ENCODE data around the gene ACSF3.

The ACSF3 gene

DNA sequence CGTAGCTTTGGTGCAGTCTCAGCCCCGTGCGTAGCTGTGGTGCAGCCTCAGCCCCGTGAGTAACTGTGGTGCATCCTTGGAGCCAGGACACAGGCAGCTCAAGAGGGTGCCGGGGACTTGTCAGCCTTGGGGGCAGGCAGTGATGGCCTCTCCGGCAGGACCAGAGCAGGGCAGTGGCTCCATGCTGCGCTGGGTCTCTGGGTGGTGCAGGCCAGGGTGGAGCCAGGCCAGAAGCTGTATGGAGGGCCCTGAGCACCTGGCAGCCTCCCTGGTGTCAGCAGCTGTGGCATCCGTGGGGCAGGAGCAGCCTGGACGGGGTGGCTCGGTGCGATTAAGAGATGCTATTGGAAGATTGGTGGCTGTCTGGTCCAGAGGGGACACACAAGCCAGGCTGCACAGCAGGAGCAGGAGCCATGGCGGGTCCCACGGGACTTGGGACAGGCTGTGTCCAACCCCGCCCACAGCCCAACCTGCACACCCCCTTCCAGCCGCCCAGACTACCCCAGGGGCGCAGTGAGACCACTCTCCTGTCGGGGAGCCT lies 49.6 kb downstream of the ACSF3 start:
- no peak for ATAC-seq

DNA sequence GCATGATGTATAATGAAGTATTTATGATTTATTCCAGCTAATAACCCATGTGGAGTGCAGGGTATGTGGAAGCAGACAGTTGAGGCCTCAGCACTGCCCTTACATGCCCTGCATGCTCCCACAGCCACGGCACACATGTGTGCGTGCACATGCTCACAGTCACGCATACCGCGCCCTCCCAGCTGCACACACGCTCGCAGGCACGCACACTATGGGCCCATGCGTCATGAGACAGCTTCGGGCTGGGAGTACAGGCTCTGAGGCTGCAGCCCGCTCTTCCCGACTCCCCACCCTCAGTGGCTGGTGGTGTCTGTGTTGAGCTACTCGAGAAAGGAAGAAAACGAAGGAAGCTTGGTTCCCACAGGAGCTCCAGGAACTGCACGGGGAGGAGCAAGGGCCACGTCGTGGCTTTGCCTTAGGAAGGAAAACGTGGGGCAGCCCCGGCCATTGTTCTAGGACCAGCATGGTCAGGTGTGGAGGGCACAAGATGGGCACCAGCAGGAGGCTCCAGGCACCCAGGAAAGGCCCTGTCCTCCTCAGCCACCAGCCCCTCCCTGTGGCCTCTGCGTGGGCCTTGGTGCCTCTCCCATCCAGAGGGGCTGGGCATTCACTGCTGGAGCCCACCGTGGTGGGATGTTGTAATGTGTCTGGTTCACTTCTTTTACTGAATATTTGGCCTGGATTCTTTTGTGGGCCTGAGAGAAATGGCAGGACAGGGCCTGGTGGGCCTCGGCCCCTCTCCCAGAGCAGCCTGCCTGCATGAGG lies 50.4 kb downstream of the ACSF3 start:
- ATAC-seq = no peak
- TF ChIP-seq CSDC2 (CRISPR knock-in tag; IDR thresholded peaks at IDR 0.05) = no peak
- TF ChIP-seq, protein P1, sequence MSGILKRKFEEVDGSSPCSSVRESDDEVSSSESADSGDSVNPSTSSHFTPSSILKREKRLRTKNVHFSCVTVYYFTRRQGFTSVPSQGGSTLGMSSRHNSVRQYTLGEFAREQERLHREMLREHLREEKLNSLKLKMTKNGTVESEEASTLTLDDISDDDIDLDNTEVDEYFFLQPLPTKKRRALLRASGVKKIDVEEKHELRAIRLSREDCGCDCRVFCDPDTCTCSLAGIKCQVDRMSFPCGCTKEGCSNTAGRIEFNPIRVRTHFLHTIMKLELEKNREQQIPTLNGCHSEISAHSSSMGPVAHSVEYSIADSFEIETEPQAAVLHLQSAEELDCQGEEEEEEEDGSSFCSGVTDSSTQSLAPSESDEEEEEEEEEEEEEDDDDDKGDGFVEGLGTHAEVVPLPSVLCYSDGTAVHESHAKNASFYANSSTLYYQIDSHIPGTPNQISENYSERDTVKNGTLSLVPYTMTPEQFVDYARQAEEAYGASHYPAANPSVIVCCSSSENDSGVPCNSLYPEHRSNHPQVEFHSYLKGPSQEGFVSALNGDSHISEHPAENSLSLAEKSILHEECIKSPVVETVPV (CRISPR knock-in tag; IDR thresholded peaks at IDR 0.05) = no peak
- no peak for TF ChIP-seq PPARA (CRISPR knock-in tag; IDR thresholded peaks at IDR 0.05; ENCODE audit: borderline replicate concordance)
- TF ChIP-seq, protein P2, sequence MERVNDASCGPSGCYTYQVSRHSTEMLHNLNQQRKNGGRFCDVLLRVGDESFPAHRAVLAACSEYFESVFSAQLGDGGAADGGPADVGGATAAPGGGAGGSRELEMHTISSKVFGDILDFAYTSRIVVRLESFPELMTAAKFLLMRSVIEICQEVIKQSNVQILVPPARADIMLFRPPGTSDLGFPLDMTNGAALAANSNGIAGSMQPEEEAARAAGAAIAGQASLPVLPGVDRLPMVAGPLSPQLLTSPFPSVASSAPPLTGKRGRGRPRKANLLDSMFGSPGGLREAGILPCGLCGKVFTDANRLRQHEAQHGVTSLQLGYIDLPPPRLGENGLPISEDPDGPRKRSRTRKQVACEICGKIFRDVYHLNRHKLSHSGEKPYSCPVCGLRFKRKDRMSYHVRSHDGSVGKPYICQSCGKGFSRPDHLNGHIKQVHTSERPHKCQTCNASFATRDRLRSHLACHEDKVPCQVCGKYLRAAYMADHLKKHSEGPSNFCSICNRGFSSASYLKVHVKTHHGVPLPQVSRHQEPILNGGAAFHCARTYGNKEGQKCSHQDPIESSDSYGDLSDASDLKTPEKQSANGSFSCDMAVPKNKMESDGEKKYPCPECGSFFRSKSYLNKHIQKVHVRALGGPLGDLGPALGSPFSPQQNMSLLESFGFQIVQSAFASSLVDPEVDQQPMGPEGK (CRISPR knock-in tag; IDR thresholded peaks at IDR 0.05; ENCODE audit: borderline replicate concordance) = no peak
- TF ChIP-seq RARB (CRISPR knock-in tag; IDR thresholded peaks at IDR 0.05) = no peak
- TF ChIP-seq GLIS3 (CRISPR knock-in tag; IDR thresholded peaks at IDR 0.05) = no peak
- TF ChIP-seq ZNF70 (CRISPR knock-in tag; IDR thresholded peaks at IDR 0.05) = no peak
- TF ChIP-seq ZNF8 (CRISPR knock-in tag; IDR thresholded peaks at IDR 0.05) = no peak
- no peak for TF ChIP-seq TOX (CRISPR knock-in tag; IDR thresholded peaks at IDR 0.05; ENCODE audit: borderline replicate concordance)
- no peak for TF ChIP-seq ZC3H10 (CRISPR knock-in tag; IDR thresholded peaks at IDR 0.05)
- no peak for TF ChIP-seq OSR1 (CRISPR knock-in tag; IDR thresholded peaks at IDR 0.05)
- TF ChIP-seq ISL1 (CRISPR knock-in tag; IDR thresholded peaks at IDR 0.05) = no peak
- TF ChIP-seq TCF4 (CRISPR knock-in tag; IDR thresholded peaks at IDR 0.05; ENCODE audit: borderline replicate concordance) = no peak
- no peak for TF ChIP-seq SNAI2 (CRISPR knock-in tag; IDR thresholded peaks at IDR 0.05)
- no peak for TF ChIP-seq ZFP30 (CRISPR knock-in tag; IDR thresholded peaks at IDR 0.05)
- no peak for TF ChIP-seq BACH2 (CRISPR knock-in tag; IDR thresholded peaks at IDR 0.05; ENCODE audit: borderline replicate concordance)
- TF ChIP-seq ARNTL (CRISPR knock-in tag; IDR thresholded peaks at IDR 0.05; ENCODE audit: borderline replicate concordance, low read depth) = no peak
- TF ChIP-seq ESRRG (CRISPR knock-in tag; IDR thresholded peaks at IDR 0.05) = no peak

More for the DNA sequence above, 49.6 kb downstream of the ACSF3 start:
- TF ChIP-seq, protein P3, sequence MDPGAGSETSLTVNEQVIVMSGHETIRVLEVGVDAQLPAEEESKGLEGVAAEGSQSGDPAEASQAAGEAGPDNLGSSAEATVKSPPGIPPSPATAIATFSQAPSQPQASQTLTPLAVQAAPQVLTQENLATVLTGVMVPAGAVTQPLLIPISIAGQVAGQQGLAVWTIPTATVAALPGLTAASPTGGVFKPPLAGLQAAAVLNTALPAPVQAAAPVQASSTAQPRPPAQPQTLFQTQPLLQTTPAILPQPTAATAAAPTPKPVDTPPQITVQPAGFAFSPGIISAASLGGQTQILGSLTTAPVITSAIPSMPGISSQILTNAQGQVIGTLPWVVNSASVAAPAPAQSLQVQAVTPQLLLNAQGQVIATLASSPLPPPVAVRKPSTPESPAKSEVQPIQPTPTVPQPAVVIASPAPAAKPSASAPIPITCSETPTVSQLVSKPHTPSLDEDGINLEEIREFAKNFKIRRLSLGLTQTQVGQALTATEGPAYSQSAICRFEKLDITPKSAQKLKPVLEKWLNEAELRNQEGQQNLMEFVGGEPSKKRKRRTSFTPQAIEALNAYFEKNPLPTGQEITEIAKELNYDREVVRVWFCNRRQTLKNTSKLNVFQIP (CRISPR knock-in tag; IDR thresholded peaks at IDR 0.05; ENCODE audit: borderline replicate concordance, low read depth) = no peak
- no peak for TF ChIP-seq ZFP30 (CRISPR knock-in tag; IDR thresholded peaks at IDR 0.05)
- no peak for TF ChIP-seq ZNF565 (CRISPR knock-in tag; conservative IDR thresholded peaks at IDR 0.05; ENCODE audit: low read depth)
- no peak for TF ChIP-seq ZC3H10 (CRISPR knock-in tag; IDR thresholded peaks at IDR 0.05)
- TF ChIP-seq PPARA (CRISPR knock-in tag; IDR thresholded peaks at IDR 0.05; ENCODE audit: borderline replicate concordance) = no peak
- TF ChIP-seq ISL1 (CRISPR knock-in tag; IDR thresholded peaks at IDR 0.05) = no peak
- TF ChIP-seq ZFP3 (CRISPR knock-in tag; IDR thresholded peaks at IDR 0.05) = no peak
- TF ChIP-seq ARNTL (CRISPR knock-in tag; IDR thresholded peaks at IDR 0.05; ENCODE audit: borderline replicate concordance, low read depth) = no peak
- no peak for TF ChIP-seq ZNF8 (CRISPR knock-in tag; IDR thresholded peaks at IDR 0.05)
- no peak for TF ChIP-seq ESRRG (CRISPR knock-in tag; IDR thresholded peaks at IDR 0.05)
- no peak for TF ChIP-seq OSR1 (CRISPR knock-in tag; IDR thresholded peaks at IDR 0.05)
- no peak for TF ChIP-seq RARB (CRISPR knock-in tag; IDR thresholded peaks at IDR 0.05)
- no peak for TF ChIP-seq TCF4 (CRISPR knock-in tag; IDR thresholded peaks at IDR 0.05; ENCODE audit: borderline replicate concordance)

DNA sequence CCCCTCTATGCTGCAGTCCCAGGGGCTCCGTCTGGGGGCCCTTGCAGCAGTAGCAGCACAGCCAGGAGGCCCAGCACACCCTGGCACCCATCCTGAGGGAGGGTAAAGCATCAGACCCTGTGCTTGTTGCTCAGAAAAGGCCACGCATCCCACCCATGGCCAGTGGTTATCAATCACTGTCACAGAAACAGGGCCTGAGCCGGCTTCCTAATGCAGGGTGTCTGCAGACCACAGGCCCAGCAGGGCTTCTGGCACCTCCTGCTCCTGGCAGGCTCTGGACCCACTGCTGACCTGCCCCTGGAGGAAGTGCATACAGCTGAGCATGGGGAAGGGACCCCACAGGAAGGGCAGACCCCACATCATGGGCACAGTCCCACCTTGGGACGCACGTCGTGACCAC lies 51.0 kb downstream of the ACSF3 start:
- no peak for ATAC-seq
- TF ChIP-seq CSDC2 (CRISPR knock-in tag; IDR thresholded peaks at IDR 0.05) (no peak), OSR1 (CRISPR knock-in tag; IDR thresholded peaks at IDR 0.05) (no peak), ARNTL (CRISPR knock-in tag; IDR thresholded peaks at IDR 0.05; ENCODE audit: borderline replicate concordance, low read depth) (no peak), ZNF565 (CRISPR knock-in tag; conservative IDR thresholded peaks at IDR 0.05; ENCODE audit: low read depth) (no peak), ZNF70 (CRISPR knock-in tag; IDR thresholded peaks at IDR 0.05) (no peak), PPARA (CRISPR knock-in tag; IDR thresholded peaks at IDR 0.05; ENCODE audit: borderline replicate concordance) (no peak), TCF4 (CRISPR knock-in tag; IDR thresholded peaks at IDR 0.05; ENCODE audit: borderline replicate concordance) (no peak), SNAI2 (CRISPR knock-in tag; IDR thresholded peaks at IDR 0.05) (no peak)
- TF ChIP-seq, protein P4, sequence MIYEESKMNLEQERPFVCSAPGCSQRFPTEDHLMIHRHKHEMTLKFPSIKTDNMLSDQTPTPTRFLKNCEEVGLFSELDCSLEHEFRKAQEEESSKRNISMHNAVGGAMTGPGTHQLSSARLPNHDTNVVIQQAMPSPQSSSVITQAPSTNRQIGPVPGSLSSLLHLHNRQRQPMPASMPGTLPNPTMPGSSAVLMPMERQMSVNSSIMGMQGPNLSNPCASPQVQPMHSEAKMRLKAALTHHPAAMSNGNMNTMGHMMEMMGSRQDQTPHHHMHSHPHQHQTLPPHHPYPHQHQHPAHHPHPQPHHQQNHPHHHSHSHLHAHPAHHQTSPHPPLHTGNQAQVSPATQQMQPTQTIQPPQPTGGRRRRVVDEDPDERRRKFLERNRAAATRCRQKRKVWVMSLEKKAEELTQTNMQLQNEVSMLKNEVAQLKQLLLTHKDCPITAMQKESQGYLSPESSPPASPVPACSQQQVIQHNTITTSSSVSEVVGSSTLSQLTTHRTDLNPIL (CRISPR knock-in tag; IDR thresholded peaks at IDR 0.05; ENCODE audit: low read depth) = no peak
- TF ChIP-seq, protein P3 (CRISPR knock-in tag; IDR thresholded peaks at IDR 0.05; ENCODE audit: borderline replicate concordance, low read depth) = no peak

Data from SK-N-SH treated with all-trans-retinoic acid at 6 μM for 48 hours (cell line).